Activated CD4-positive, alpha-beta T cell treated with anti-CD3 and anti-CD28 coated beads, Interleukin-2, amount 50 U/mL, for 4 hours (primary cell): ENCODE data around the gene NRXN3.
"Not testable (repeated sequence)": the region's sequence is repeated elsewhere in the genome, so short reads cannot be mapped to it uniquely, and the experiment has no call there.

Experiments
- DNase-seq, 2 experiments: peaks; one replicate each; pipeline ENCODE4 v3.0.0-alpha.2; 2020

Gene NRXN3

DNA sequence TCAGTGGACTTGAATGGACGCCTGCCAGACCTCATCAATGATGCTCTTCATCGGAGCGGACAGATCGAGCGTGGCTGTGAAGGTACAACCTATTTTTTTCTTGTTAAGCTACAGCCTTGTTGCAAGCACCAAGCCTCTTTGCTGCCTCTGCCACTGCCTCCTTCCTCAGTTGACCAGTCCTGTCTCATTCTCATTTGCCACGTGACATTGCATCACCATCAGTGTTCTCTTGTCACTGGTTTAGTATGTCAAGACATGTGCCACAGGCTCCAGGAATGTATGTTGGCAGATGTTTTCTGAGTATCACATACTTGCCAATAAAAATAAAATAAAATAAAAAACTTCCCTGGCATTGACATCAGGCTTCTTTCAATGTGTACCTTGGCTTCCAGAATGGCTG is 798.1 kb downstream of the NRXN3 start:
- DNase-seq = no peak

DNA sequence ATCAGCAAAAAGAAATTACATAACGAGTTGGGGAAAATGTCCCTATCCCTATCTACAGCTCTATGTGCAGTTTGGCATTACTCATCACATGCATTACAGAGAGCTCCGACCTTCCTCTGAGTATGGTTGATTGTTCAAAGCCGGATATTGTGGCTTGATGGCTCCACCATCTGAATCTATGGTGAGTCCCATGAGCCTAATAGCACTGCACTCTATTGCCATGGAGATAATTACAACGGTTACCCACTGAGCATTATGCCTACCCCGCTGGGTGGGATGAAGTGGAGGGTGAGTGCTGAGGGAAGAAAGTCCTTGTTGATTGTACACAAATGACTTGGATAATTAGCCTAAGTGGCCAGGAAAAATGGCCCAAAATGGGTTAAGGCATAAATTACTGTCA is 800.5 kb downstream of the NRXN3 start:
- no peak for DNase-seq

DNA sequence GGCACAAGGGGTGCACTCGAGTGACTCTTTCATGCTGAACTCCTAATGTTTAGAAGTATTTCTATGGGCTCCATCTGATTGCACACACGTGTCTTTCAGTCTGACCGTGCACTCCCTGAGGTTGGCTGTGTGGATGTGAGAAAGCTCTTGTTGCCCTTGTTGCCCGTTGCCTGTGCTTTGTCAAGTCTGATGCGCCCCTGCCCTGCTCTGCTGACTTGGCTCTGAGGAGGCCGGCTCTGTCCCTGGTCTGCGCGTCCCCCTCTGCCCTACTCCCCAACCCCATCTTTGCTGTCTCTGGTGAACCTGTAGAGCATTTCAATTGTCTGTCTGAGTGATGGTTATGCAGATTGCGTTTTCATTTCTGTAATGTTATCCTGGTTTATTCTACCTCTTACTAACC is 802.3 kb downstream of the NRXN3 start:
- DNase-seq = no peak

DNA sequence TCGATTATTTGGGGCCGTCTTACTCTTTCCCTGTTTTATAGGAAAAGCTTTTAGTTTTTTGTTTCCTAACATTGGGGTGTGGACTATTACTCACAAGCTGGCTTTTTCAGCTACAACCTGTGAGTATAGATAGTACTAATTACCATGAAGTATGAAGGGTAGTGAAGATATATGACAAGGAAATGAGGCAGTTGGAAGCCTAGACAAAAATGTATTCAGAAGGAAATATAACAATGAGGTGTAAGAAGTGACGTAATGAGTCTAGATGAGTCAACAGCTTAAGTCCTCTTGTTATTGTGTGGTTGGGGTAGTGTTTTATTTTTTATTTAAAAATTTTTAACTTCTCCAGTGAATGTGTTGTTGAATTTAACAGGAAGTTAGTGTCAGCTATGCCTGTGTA is 804.5 kb downstream of the NRXN3 start:
- DNase-seq = no peak

DNA sequence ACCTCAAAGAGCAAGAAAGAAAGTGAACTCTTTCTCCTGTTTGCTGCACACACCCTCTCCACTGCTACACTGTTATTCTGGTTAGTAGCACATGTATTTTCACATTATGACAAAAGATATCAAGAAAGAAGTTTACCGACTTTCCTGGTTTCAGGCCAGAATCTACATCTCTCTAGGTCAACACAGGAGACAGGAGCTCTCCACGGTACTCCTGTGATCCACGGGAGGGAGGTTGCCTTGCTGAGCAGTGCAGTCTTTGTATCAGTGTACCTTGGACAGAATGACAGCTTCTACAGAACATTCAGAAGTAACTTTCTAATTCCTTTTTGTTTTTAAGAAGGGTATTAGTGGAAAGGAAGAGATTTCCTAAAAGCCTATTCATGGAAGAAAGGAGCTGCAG is 805.6 kb downstream of the NRXN3 start:
- no peak for DNase-seq

DNA sequence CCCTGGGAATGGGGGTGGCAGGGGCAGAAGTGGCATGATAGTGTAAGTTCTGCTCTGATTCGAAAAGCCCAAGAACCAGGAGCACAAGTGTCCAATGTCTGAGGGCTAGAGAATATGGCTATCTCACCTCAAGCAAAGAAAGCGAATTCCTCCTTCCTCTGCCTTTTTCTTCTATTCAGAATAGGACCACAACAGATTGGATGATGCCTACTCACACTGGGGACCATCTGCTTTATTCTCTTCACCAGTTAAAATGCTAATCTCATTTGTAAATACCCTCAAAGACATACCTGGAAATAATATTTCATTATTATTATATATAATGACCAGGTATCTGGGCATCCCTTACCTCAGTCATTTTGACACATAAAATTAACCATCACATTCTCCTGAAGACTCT is 808.7 kb downstream of the NRXN3 start:
- no peak for DNase-seq

DNA sequence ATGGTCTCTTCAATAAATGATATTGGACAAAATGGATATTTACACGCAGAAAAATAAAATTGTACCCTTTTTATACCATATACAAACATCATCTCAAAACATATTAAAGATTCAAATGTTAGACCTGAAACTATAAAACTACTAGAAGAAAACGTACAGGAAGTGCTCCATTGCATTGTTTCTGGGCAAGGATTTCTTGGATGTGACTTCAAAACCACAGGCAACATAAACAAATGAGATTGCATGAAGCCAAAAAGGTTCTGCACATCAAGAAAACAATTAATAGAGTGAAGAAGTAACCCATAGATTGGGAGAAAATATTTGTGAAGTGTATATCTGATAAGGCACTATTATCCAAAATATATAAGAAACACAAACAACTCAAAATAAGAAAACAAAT is 812.4 kb downstream of the NRXN3 start:
- no peak for DNase-seq

DNA sequence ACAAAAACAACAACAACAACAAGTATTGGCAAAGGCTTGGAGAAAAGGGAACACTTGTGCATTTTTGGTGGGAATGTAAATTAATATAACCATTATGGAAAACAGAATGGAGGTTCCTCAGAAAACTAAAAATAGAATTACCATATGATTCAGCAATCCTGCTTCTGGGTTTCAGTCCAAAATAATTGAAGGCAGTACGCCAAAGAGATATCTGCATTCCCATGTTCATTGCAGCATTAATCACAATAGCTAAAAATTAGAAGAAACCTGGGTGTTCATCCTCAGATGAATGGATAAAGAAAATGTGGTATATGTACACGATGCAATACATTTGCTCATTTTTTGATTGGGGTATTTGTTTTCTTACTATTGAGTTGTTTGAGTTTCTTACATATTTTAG is 813.0 kb downstream of the NRXN3 start:
- no peak for DNase-seq

DNA sequence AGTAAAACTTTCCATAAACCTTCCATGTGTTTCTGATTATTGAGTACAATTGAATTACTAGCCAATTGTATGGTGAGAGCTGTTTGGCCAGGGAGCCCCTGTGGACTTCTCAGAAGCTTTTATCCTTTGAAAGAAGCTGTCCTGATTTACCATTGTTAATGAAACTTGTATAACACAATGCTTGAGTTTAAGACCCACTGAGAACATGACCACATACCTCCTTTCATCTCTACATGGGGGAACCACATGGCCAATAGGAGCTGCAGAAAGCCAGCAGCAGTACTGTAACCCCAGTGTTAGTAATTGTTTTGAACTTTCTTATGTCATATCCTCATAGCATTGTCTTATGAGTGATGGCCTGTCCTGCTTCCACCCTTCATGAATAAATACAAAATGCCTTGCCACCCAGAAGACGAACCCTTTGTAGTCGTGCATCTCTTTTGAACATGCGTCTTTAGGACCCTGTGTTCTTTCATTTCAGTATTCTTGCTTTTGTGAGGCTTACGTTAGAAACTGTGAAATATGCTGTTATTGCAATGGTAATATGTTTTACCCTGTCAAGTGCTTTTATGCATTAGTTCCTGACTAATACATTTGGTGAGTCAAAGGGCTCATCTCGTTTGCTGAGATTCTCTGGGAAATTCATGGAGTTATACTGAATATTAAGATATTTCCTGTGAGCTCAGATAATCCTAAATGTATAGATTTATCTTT is 815.7 kb downstream of the NRXN3 start:
- DNase-seq = no peak

DNA sequence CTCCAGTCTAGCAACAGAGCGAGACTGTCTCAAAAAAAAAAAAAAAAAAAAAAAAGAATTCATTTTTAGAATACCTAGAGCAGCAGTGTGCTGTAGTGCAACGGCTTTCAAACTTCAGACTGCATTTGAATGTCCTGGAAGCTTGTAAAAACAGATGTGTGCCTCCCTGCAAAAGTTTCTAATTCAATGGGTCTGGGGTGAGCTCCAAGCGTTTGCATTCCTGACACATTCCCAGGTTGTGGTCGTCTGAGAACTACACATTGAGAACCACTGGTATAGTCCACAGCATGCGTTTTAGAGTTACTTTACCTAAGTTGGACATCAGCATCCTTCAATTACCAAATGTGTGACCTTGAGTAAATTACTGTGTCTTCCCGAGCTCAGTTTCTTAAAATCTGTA is 816.8 kb downstream of the NRXN3 start:
- DNase-seq = no peak

DNA sequence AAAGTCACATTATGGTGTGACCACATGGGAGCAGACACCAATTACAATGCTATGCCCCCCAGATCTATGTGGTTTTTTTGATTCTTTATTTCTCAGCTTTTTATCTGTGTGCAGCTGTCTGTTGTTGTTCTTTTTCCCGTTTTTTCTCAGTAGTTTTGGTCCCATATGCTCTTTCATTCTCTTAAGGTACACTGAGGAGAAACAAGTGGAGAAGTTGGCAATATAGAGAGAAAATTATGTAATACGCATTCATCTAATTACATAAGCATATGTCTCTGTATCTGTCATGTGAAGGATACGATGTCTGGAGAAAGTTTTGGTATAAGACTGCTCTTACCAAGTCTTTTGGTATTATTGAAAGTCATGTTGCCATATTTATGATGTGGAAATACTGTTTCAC is 819.0 kb downstream of the NRXN3 start:
- no peak for DNase-seq

DNA sequence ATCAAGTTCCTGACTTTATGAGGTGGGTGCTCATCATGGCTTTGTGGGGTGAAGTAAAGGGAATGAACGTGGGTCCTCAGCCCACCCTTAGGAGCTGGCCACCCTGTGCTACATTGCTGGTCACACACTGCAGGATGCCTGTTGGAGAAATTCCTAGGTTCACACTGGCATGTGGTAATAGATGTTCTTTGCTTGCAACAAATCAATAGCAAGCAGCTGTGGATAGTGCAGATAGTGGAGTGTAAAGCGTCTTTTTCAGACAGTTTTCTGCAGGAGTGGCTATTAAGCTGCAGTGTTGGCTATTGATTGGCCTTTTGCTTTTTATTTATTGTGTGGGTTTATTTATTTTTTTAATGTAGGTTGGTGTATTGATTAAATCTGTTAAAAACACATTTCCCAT is 822.7 kb downstream of the NRXN3 start:
- DNase-seq = no peak

DNA sequence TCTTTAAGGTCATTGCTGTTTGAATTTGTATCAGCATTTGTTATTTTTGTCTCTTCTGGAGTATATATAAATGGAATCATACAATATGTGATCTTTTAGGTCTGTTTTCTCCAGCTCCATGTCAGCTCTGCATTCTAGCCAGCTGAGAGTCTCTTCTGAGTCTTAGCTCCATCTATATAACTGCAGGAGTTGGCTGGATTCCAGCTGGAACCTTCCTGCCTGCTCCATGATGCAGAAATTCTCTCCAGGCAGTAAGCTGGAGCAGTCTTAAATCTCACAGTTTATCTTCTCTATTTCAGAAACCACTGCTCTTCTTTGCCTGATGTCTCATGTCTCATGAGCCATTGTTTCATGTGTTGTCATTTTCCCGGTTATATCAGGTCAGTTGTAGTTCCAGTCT is 827.6 kb downstream of the NRXN3 start:
- no peak for DNase-seq

DNA sequence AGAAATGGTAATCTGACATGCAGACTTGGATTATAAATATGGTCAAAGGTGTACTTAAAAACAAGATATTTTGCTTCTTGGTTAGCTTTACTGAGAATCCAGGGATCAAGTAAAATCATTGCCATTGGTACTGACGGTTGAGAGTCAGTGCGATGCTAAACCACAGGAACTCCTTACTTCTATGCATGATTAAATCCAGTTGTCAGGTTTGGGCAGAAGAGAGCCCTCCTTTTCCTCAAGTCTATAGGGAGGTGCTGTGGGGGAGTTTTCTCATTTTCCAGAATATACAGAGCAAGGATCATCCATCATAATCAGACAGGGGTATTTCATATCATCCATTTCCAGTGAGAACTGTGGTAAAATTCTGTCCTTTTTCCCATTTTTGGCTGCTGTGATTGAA is 839.1 kb downstream of the NRXN3 start:
- no peak for DNase-seq

DNA sequence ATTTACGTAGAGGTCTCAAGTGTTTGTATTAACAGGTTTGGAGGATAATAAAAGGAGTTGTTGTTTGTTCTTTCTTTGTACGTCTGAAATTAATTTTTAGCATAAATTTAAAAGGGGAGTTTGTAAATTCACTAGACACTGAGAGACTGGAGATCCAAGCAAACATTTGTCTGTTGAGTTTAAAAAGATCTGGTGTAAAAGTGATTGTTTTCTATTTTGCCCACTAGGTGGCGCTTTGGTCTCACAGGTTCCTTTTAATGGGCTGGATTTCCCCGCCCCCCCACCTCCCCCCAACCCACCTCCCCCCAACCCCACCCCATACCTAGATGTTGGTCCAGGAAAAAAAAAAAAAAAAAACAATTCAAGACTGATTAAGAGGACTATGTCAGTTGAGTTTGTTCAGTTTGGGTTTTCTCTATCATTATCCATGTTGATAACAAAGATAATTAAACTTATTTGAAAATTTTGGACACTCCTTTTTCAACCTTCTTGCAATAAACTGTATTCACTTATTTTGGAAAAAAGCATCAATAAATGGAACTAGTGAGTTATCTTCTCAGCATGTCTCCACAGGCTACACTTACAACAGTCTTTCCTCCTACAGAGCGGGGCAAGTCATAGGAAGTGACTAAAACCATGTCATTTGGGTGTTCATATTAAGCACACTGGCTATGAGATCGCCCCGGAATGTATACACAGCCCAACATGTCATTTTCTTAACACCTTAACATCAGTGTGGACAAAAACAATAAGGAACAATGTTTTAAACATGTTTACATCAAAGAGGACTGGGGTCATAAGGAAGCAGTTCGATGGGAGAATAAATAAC is 841.1 kb downstream of the NRXN3 start:
- no peak for DNase-seq

DNA sequence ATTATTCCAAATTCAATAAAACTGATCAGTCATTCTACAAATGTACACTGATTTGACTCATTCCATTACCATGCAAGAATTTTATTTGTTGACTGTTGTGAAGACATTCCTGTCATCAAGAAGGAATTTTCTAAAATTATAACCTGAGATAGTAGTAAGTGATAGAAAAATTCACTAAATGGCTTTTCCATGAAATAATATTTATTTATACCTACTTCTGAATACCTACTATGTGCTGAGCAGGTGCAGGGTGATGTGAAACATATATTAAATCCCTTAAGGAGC is 841.7 kb downstream of the NRXN3 start:
- DNase-seq = no peak

DNA sequence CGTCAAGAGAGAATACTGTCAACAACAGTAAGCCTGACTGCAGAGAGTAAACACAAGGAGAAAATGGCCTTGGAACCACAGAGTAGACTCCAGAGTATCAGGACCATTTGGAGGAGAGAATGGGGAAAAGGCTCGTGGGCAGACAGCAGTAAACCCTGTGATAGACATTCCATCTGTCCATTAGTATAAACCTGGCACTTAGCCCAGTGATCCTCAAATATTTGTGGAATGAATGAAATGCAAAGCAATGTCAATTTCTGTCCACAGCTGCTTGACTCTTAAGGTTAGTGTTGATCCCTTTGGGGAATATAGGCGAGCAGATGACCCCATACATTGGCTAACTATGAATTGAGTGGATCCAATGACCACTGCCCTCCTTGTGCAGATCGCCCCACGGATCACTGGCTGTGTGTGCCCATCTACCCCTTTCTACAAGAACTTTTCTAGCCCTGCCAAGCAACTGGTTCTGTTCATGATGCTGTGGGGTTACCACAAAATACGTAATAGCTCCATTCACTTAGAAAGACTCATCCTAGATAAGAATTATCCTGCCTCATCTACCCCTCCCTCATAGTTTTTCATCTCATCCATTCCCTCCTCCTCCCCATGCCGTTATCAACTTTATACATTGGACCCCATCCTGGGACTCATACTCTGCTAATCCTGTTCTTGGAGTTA is 846.8 kb downstream of the NRXN3 start:
- no peak for DNase-seq

DNA sequence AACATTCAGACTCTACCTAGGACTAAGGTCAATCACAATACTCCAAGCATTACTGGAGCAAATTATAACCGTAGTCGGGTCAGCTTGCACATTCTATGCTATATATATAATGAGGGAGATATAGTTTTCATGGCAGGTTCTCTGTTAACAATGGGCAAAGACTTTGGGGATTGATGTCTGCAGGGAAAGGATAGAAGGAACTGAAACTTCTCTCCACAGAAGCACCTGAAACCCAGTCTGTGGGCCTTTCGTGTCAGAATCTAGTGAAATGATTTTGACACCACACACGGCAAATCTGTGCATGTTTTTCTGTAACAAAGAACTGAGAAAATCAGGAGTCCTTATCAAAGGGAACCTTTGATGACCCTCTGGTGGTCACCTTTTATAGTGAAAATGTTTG is 847.4 kb downstream of the NRXN3 start:
- DNase-seq = no peak

DNA sequence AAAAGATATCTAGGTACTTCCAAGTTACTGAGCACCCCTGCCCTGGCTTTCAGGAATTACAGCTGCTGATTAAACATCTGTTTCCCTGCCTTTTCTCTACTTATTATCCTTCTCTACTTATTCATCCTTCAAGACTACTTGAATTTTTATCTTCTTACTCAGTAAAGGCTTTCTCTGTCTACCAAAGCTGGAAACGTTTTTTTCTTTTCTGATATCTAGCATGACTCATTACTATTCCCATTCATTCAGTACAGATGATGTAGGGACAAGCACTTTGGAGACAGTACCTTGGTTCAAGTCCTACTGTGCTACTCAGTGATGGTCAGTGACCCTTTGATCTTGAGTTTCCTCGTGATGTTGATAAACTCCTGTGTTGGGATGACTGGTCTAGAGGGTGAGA is 848.7 kb downstream of the NRXN3 start:
- DNase-seq = no peak

DNA sequence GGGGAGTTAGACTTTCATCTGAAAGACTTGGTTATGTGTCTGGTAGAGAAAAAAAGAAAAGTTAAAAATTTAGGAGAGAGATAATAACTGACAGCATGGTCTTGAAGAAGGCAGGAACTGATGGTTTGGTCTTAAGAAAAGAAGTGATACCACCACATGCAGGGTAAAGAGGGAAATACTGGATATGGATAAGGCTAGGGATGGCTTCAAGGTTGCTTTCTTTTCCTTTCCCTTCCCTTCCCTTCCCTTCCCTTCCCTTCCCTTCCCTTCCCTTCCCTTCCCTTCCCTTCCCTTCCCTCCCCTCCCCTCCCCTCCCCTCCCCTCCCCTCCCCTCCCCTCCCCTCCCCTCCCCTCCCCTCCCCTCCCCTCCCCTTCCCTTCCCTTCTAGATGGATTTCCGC is 849.7 kb downstream of the NRXN3 start:
- not testable (repeated sequence) for DNase-seq

DNA sequence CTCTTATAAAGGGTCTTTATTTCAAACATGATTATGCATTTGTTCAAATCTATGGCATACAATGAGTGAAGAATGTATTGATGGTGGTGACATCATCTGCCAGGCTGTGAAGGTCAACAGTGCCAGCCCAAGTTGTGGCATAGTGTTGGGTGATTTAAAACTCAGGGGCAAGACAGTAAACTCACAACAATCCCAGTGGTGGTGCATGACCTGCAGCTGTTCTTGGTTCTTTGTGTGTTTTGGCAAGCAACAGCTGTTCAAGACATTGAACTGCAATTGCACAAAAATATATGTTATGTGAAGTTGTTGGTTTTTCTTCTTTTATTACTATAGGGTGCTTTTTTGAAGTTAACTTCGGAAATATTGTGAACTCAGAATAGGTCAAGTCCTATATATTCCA is 851.6 kb downstream of the NRXN3 start:
- no peak for DNase-seq

DNA sequence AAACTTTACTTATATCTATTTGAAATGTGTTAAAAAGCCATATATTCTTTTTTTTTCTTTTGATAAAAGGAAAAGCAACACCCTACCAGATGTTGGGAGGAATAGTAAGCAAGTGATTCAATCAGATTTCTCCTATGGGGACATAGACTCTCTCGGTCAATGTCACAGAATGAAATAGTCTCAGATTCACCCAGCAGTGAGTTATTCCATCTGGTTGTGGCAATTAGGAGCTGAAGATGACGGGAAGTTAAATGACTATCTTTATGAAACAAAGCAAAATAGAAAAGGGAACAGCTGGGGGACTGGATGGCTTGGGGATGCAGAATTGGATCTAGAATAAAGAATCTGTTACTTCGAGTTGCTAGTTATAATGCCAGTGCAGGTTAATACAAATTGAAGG is 857.0 kb downstream of the NRXN3 start:
- no peak for DNase-seq

DNA sequence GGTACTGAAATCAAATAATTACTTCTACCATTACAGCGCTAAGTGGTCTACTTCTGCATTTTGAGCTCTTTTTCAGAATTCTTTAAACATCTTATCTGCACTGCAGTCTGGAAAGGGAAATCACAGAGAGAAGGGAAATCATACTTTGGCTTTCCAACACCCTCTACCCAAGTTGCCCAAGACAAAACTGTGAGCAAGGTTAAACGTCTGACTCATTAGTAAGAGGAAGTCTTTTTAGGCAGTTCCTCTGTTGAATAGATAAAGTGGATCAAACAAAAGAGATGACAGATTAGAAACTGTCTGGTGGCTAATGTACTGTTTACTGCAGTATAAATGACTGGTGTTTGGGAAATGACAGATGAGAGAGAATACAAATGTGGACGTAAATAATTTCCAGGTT is 858.1 kb downstream of the NRXN3 start:
- no peak for DNase-seq

DNA sequence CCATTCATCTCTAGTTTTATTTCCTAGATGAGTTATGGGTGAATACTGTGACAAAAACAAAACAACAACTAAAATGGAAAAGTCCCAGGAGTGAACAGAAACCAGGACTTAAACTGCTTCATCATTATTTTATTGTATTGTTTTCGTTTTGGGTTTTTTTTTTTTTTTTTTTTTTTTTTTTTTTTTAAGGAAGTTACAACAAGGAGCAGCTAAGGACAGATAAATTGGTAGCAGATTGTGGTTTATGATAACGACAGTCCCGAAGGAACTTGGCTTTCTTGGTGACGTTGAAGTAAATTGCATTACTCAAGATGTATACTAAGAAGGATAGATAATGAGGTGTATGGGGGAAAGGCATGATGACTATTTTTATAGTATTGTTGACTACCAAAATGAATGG is 866.3 kb downstream of the NRXN3 start:
- no peak for DNase-seq
